HEK293T (cell line): ENCODE measurements around the gene SLX4IP.

Source experiments
- ARNT ChIP-seq: fragments of 450-650 bp; IDR thresholded peaks from 2 replicates; pipeline ENCODE4 v1.6.1; 2017; ENCODE audit warnings: mild to moderate bottlenecking
- FOXM1 ChIP-seq: fragments of 450-650 bp; IDR thresholded peaks from 2 replicates; pipeline ENCODE4 v1.6.1; 2017; ENCODE audit warnings: mild to moderate bottlenecking, borderline replicate concordance
- L3MBTL2 ChIP-seq: fragments of 450-650 bp; conservative IDR thresholded peaks from 2 replicates; pipeline ENCODE4 v1.6.1; 2016; ENCODE audit warnings: mild to moderate bottlenecking

- peak; percentile 56; the same call in 1 of the 2 replicates for TF ChIP-seq L3MBTL2
- no peak for TF ChIP-seq ARNT
- no peak for TF ChIP-seq FOXM1
Measured at GRCh38 chr20:10673176-10673841, 238.2 kb downstream of the SLX4IP start.
